H9 (cell line): ENCODE results near the gene CST4. TPM values are rescaled to one million over a fixed set of nuclear protein-coding genes. Genes with fewer than 3 reads are reported as not detected.
"Not testable (repeated sequence)": the region's sequence is repeated elsewhere in the genome, so short reads cannot be mapped to it uniquely, and the experiment has no call there.

Source experiments
- DNase-seq: peaks from one replicate; pipeline ENCODE4 v3.0.0-alpha.2; 2017
- H2AFZ ChIP-seq: one replicate; pipeline ENCODE4 v1.6.1; 2013; ENCODE audit warnings: mild to moderate bottlenecking, low read length, control low read depth, moderate library complexity
- H2AK5ac ChIP-seq: 2 replicates; pipeline ENCODE4 v1.6.1; 2013; ENCODE audit warnings: low read length, control low read depth, mixed read lengths; ENCODE audit not compliant: insufficient read length
- H2BK120ac ChIP-seq: one replicate; pipeline ENCODE4 v1.6.1; 2013; ENCODE audit warnings: low read depth, mild to moderate bottlenecking, low read length, control low read depth, inconsistent platforms; ENCODE audit not compliant: poor library complexity, severe bottlenecking
- H2BK12ac ChIP-seq: 2 replicates; pipeline ENCODE4 v1.6.1; 2013; ENCODE audit warnings: low read length, control low read depth, mixed read lengths, low read depth; ENCODE audit not compliant: insufficient read length
- H2BK15ac ChIP-seq: 2 replicates; pipeline ENCODE4 v1.6.1; 2013; ENCODE audit warnings: low read depth, low read length, control low read depth
- H2BK20ac ChIP-seq: one replicate; pipeline ENCODE4 v1.6.1; 2013; ENCODE audit warnings: low read depth, mild to moderate bottlenecking, low read length, control low read depth, inconsistent platforms; ENCODE audit not compliant: poor library complexity, severe bottlenecking
- H2BK5ac ChIP-seq: 2 replicates; pipeline ENCODE4 v1.6.1; 2013; ENCODE audit warnings: low read length, control low read depth, mixed read lengths; ENCODE audit not compliant: insufficient read length
- H3K14ac ChIP-seq: 2 replicates; pipeline ENCODE4 v1.6.1; 2013; ENCODE audit warnings: low read length, control low read depth; ENCODE audit not compliant: insufficient read depth
- H3K18ac ChIP-seq: 2 replicates; pipeline ENCODE4 v1.6.1; 2013; ENCODE audit warnings: low read depth, mild to moderate bottlenecking, mixed read lengths, low read length, control low read depth; ENCODE audit not compliant: insufficient read length
- H3K23ac ChIP-seq: 2 replicates; pipeline ENCODE4 v1.6.1; 2013; ENCODE audit warnings: low read length, control low read depth, mixed read lengths, low read depth; ENCODE audit not compliant: insufficient read length
- H3K23me2 ChIP-seq: 2 replicates; pipeline ENCODE4 v1.6.1; 2013; ENCODE audit warnings: low read depth, mild to moderate bottlenecking, mixed read lengths, low read length, control low read depth; ENCODE audit not compliant: insufficient read length, poor library complexity, severe bottlenecking
- H3K27ac ChIP-seq: 2 replicates; pipeline ENCODE4 v1.5.1; 2013; ENCODE audit warnings: low read length, control low read depth, mixed read lengths, low read depth; ENCODE audit not compliant: insufficient read length
- H3K27me3 ChIP-seq: 2 replicates; pipeline ENCODE4 v1.6.1; 2013; ENCODE audit warnings: low read length, control low read depth, inconsistent platforms; ENCODE audit not compliant: insufficient read depth
- H3K4ac ChIP-seq: 2 replicates; pipeline ENCODE4 v1.6.1; 2013; ENCODE audit warnings: low read depth, mild to moderate bottlenecking, control low read depth, inconsistent platforms, low read length, moderate library complexity
- H3K4me1 ChIP-seq: 2 replicates; pipeline ENCODE4 v1.6.1; 2013; ENCODE audit warnings: low read length, control low read depth, inconsistent platforms; ENCODE audit not compliant: insufficient read depth
- H3K4me2 ChIP-seq: 2 replicates; pipeline ENCODE4 v1.6.1; 2013; ENCODE audit warnings: low read length, control low read depth, mixed read lengths; ENCODE audit not compliant: insufficient read length, insufficient read depth
- H3K56ac ChIP-seq: 2 replicates; pipeline ENCODE4 v1.6.1; 2013; ENCODE audit warnings: low read depth, mild to moderate bottlenecking, mixed read lengths, low read length, control low read depth; ENCODE audit not compliant: insufficient read length
- H3K79me1 ChIP-seq: 2 replicates; pipeline ENCODE4 v1.6.1; 2013; ENCODE audit warnings: low read depth, mild to moderate bottlenecking, moderate library complexity, low read length, control low read depth, inconsistent platforms; ENCODE audit not compliant: insufficient read depth, poor library complexity, severe bottlenecking
- H3K79me2 ChIP-seq: 2 replicates; pipeline ENCODE4 v1.6.1; 2013; ENCODE audit warnings: low read length, control low read depth, inconsistent platforms; ENCODE audit not compliant: insufficient read depth
- H3K9ac ChIP-seq: 2 replicates; pipeline ENCODE4 v1.6.1; 2013; ENCODE audit warnings: low read length, control low read depth, mixed read lengths; ENCODE audit not compliant: insufficient read length; ENCODE audit errors: extremely low read depth
- H3K9me3 ChIP-seq: one replicate; pipeline ENCODE4 v1.6.1; 2013; ENCODE audit warnings: low read depth, low read length, inconsistent platforms; ENCODE audit not compliant: control insufficient read depth
- H3T11ph ChIP-seq: one replicate; pipeline ENCODE4 v1.6.1; 2013; ENCODE audit warnings: mild to moderate bottlenecking, low read length, control low read depth, inconsistent platforms
- H4K20me1 ChIP-seq: one replicate; pipeline ENCODE4 v1.6.1; 2013; ENCODE audit not compliant: control insufficient read depth, insufficient read length, insufficient read depth
- H4K5ac ChIP-seq: 2 replicates; pipeline ENCODE4 v1.6.1; 2013; ENCODE audit warnings: low read depth, mild to moderate bottlenecking, mixed read lengths, low read length, control low read depth; ENCODE audit not compliant: insufficient read length
- H4K8ac ChIP-seq: replicated peaks from 2 replicates; pipeline ENCODE4 v1.6.1; 2013; ENCODE audit warnings: low read length, control low read depth, mixed read lengths, low read depth; ENCODE audit not compliant: insufficient read length
- H4K91ac ChIP-seq: 2 replicates; pipeline ENCODE4 v1.6.1; 2013; ENCODE audit warnings: low read depth, mild to moderate bottlenecking, moderate library complexity, mixed read lengths, low read length, control low read depth; ENCODE audit not compliant: insufficient read length
- H3K27ac Mint-ChIP-seq, 3 experiments: 2 replicates in 2 of 3; 3 replicates in 1 of 3; pipeline ENCODE4 v1.8.0; 2020 to 2021; ENCODE audit warnings: mixed read lengths in 3 of 3, mild to moderate bottlenecking in 1 of 3, moderate library complexity in 1 of 3
- H3K27me3 Mint-ChIP-seq: 2 replicates; pipeline ENCODE4 v1.8.0; 2021; ENCODE audit warnings: low read depth, mild to moderate bottlenecking, moderate library complexity, mixed read lengths
- H3K36me3 Mint-ChIP-seq, 3 experiments: 2 replicates in 2 of 3; 3 replicates in 1 of 3; pipeline ENCODE4 v1.8.0; 2020 to 2021; ENCODE audit warnings: low read depth in 3 of 3, mixed read lengths in 3 of 3; ENCODE audit not compliant: insufficient read depth in 1 of 3
- H3K4me1 Mint-ChIP-seq, 2 experiments: 2 replicates each; pipeline ENCODE4 v1.8.0; 2020; ENCODE audit warnings: mixed read lengths in 2 of 2
- H3K4me3 Mint-ChIP-seq, 2 experiments: 2 replicates in 1 of 2; 3 replicates in 1 of 2; pipeline ENCODE4 v1.8.0; 2020 to 2021; ENCODE audit warnings: mild to moderate bottlenecking in 2 of 2, mixed read lengths in 2 of 2, moderate library complexity in 1 of 2
- H3K9me3 Mint-ChIP-seq, 2 experiments: 2 replicates in 1 of 2; 3 replicates in 1 of 2; pipeline ENCODE4 v1.8.0; 2020; ENCODE audit warnings: mild to moderate bottlenecking in 2 of 2, mixed read lengths in 2 of 2, moderate library complexity in 1 of 2
- WGBS: extraction: QIAGEN DNeasy Blood & Tissue Kit; methylation state at CpG from one replicate; pipeline ENCODE4 v1.1.7; 2013; ENCODE audit warnings: missing lambda C conversion rate, low lambda C conversion rate, mixed read lengths; ENCODE audit not compliant: insufficient read length; ENCODE audit errors: extremely low coverage; 5-methylcytosine and 5-hydroxymethylcytosine counted together
- long read RNA-seq: library from polyadenylated mRNA; unstranded; transcript quantifications from one replicate; pipeline ENCODE4 v2.0.0, GENCODE V29; 2020
- total RNA-seq: library from RNA; stranded (reverse); gene quantifications from 2 replicates; pipeline ENCODE4 v1.2.1, GENCODE V29; 2021

Gene CST4
- total RNA-seq, result not detected in 2 replicates
- long read RNA-seq, result 0 reads

GRCh38 chr20:23688684-23689398 lies at the start of gene CST4:
CST4 (minus strand) TSS chr20:23689038; CDS start chr20:23688969, 69 bp downstream.
- not testable (repeated sequence) for H3K14ac ChIP-seq, H3K27ac ChIP-seq, H4K20me1 ChIP-seq, H3K9me3 ChIP-seq, H3K27ac Mint-ChIP-seq, H3K27me3 ChIP-seq, H3K56ac ChIP-seq, H3K23ac ChIP-seq, H2BK5ac ChIP-seq, H3K36me3 Mint-ChIP-seq, DNase-seq, H3K79me1 ChIP-seq, H3K9me3 Mint-ChIP-seq, H3K18ac ChIP-seq, H3K9ac ChIP-seq, H2BK15ac ChIP-seq, H3K4me1 ChIP-seq, H2BK12ac ChIP-seq, H3K4me3 Mint-ChIP-seq, H3K4ac ChIP-seq, H4K91ac ChIP-seq, H2BK20ac ChIP-seq, H2BK120ac ChIP-seq, H3T11ph ChIP-seq, H3K27me3 Mint-ChIP-seq, H2AK5ac ChIP-seq, H4K8ac ChIP-seq, H4K5ac ChIP-seq, H3K23me2 ChIP-seq, H3K4me2 ChIP-seq, H3K79me2 ChIP-seq, H2AFZ ChIP-seq
- no CpG with 5 or more reads among the region's 12 CpGs for WGBS
- peaks cover 17% of the 10 kb centered on the region in 2 experiments for H3K4me1 Mint-ChIP-seq

GRCh38 chr20:23735391-23735790 lies 46.6 kb upstream of the CST4 start:
- not testable (repeated sequence) for H4K8ac ChIP-seq, H3K9ac ChIP-seq, H3K18ac ChIP-seq, H3K79me1 ChIP-seq, H3K4me1 Mint-ChIP-seq, H2BK12ac ChIP-seq, H3K27ac ChIP-seq, H3T11ph ChIP-seq, H3K4ac ChIP-seq, H2BK20ac ChIP-seq, H3K56ac ChIP-seq, H3K27me3 ChIP-seq, H4K91ac ChIP-seq, H4K20me1 ChIP-seq, H2BK5ac ChIP-seq, H4K5ac ChIP-seq, H3K36me3 Mint-ChIP-seq, H3K79me2 ChIP-seq, H3K23ac ChIP-seq, H2AK5ac ChIP-seq, H3K4me3 Mint-ChIP-seq, DNase-seq, H2BK15ac ChIP-seq, H3K4me2 ChIP-seq, H3K23me2 ChIP-seq, H3K9me3 Mint-ChIP-seq, H3K14ac ChIP-seq, H3K4me1 ChIP-seq, H2BK120ac ChIP-seq, H3K9me3 ChIP-seq, H2AFZ ChIP-seq, H3K27ac Mint-ChIP-seq
- WGBS, result no CpG with 5 or more reads among the region's 3 CpGs
- H3K27me3 Mint-ChIP-seq, result peaks cover 39% of the 10 kb centered on the region
